ENCODE results near the gene HIVEP3.

Gene HIVEP3

GRCh38 chr1:41752514-41753170 lies 166.1 kb downstream of the HIVEP3 start:
- DNase-seq (ENCODE audit: low spot score), result no peak

GRCh38 chr1:41751804-41752513 lies 166.8 kb downstream of the HIVEP3 start:
- DNase-seq (ENCODE audit: low spot score), result no peak

GRCh38 chr1:41749991-41750745 lies 168.6 kb downstream of the HIVEP3 start:
- no peak for DNase-seq (ENCODE audit: low spot score)

GRCh38 chr1:41745022-41745421 lies 173.7 kb downstream of the HIVEP3 start:
- no peak for DNase-seq (ENCODE audit: low spot score)

- DNase-seq (ENCODE audit: low spot score), result no peak
Observed at GRCh38 chr1:41743366-41743765, 175.4 kb downstream of the HIVEP3 start.

- no peak for DNase-seq (ENCODE audit: low spot score)
Observed at GRCh38 chr1:41742219-41742618, 176.5 kb downstream of the HIVEP3 start.

- no peak for DNase-seq (ENCODE audit: low spot score)
Observed at GRCh38 chr1:41741244-41741643, 177.5 kb downstream of the HIVEP3 start.

GRCh38 chr1:41740630-41741239 lies 178.0 kb downstream of the HIVEP3 start:
- no peak for DNase-seq (ENCODE audit: low spot score)

GRCh38 chr1:41740058-41740457 lies 178.7 kb downstream of the HIVEP3 start:
- no peak for DNase-seq (ENCODE audit: low spot score)

- no peak for DNase-seq (ENCODE audit: low spot score)
Observed at GRCh38 chr1:41739061-41739955, 179.4 kb downstream of the HIVEP3 start.

GRCh38 chr1:41738475-41738874 lies 180.2 kb downstream of the HIVEP3 start:
- DNase-seq (ENCODE audit: low spot score), result no peak

GRCh38 chr1:41738006-41738405 lies 180.7 kb downstream of the HIVEP3 start:
- DNase-seq (ENCODE audit: low spot score), result no peak

- no peak for DNase-seq (ENCODE audit: low spot score)
Observed at GRCh38 chr1:41735631-41736260, 183.0 kb downstream of the HIVEP3 start.

- no peak for DNase-seq (ENCODE audit: low spot score)
Observed at GRCh38 chr1:41735139-41735538, 183.6 kb downstream of the HIVEP3 start.

GRCh38 chr1:41734201-41734970 lies 184.3 kb downstream of the HIVEP3 start:
- DNase-seq (ENCODE audit: low spot score), result no peak

- DNase-seq (ENCODE audit: low spot score), result no peak
Observed at GRCh38 chr1:41733725-41734124, 185.0 kb downstream of the HIVEP3 start.

GRCh38 chr1:41733021-41733420 lies 185.7 kb downstream of the HIVEP3 start:
- DNase-seq (ENCODE audit: low spot score), result no peak

- no peak for DNase-seq (ENCODE audit: low spot score)
Observed at GRCh38 chr1:41731516-41732030, 187.1 kb downstream of the HIVEP3 start.

GRCh38 chr1:41730806-41731205 lies 187.9 kb downstream of the HIVEP3 start:
- DNase-seq (ENCODE audit: low spot score), result no peak

Measured in hematopoietic multipotent progenitor cell treated with erythropoietin and hydrocortisone succinate and interleukin-3 and kit ligand, for 17 days (in vitro differentiated cells).